ENCODE results near the gene PPP5C.

DNA sequence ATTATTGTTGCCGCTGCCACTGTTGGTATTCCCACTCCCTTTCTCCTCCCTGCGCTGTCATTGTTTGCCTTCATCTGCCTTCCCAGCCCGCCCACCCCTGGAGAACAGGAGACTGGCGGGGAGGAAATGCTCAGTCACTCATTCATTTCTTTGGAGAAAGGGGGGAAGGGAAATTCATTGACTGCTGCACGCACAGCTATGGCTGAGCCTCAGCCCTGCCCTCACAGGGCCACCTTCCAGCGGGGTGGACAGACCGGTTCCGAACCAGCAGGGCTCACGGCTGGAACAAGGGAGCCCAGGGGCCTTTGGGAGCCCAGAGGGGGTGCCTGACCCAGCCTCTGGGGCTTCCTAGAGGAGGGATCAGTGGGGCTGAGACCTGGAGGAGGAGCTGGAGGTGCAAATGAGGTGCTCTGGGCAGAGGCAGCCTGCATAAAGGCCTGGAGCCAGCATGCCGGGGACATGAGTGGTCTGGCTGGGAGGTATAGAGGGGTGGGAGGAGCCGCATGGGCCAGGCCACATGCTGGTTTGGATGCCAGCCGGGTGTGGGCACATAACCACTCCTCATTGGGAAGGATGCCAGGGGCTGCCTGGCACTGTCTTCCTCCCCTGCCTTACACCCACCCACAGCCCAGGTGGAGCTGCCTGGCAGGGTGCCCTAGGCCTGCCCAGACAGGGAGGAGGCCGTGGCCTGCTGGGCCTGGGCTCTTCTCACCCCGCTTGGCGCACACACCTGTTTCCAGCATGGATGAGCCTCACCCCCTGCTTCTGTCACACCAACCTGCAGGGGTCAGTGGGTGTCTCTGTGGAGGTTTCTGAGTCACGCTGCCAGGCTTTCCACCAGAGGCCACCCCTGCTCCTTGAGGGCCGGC lies 26.8 kb downstream of the PPP5C start:
- TF ChIP-seq, protein P1, sequence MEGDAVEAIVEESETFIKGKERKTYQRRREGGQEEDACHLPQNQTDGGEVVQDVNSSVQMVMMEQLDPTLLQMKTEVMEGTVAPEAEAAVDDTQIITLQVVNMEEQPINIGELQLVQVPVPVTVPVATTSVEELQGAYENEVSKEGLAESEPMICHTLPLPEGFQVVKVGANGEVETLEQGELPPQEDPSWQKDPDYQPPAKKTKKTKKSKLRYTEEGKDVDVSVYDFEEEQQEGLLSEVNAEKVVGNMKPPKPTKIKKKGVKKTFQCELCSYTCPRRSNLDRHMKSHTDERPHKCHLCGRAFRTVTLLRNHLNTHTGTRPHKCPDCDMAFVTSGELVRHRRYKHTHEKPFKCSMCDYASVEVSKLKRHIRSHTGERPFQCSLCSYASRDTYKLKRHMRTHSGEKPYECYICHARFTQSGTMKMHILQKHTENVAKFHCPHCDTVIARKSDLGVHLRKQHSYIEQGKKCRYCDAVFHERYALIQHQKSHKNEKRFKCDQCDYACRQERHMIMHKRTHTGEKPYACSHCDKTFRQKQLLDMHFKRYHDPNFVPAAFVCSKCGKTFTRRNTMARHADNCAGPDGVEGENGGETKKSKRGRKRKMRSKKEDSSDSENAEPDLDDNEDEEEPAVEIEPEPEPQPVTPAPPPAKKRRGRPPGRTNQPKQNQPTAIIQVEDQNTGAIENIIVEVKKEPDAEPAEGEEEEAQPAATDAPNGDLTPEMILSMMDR (conservative IDR thresholded peaks at IDR 0.05; ENCODE audit: low read length): no peak
- no peak for TF ChIP-seq EZH2phosphoT487 (IDR thresholded peaks at IDR 0.05; ENCODE audit: borderline replicate concordance, low read depth, low read length)

All from OCI-LY7 (cell line).